Measurements from ENCODE around the gene TNPO2.
"Not testable (repeated sequence)": the region's sequence is repeated elsewhere in the genome, so short reads cannot be mapped to it uniquely, and the experiment has no call there.

TNPO2 gene

DNA sequence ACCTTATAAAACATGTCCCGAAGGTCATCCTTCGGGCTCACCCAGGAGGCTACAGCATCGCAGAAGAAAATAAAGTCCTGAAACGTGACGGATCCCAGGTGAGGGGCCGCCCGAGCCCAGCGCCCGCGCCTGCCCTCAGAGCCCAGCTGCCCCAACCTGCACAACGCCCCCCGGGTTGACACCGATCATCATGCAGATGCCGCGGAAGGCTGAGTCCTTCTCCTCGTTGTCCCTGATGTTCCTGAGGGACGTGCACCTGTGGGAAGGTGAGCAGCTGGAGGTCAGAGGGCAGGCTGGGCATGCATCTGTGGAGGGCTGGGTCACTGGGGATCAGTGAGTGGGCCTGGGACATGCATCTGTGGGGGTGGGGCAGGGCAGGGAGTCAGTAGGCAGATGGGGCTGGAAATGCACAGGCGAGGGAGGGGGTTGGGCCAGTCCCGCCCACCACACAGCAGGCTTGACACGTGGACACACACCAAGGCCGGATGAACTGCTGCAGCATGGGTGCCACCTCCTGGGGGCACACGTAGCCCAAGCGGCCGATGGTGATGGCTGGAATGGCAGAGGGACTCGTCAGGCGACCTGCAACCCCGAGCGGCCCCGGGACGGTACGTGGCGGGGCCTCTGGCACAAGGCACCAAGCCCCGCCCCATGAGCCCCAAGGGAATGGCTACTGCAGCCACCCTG lies 22.0 kb downstream of the TNPO2 start:
- H3K9ac ChIP-seq (ENCODE audit: low read length) = no peak overlapping the region

DNA sequence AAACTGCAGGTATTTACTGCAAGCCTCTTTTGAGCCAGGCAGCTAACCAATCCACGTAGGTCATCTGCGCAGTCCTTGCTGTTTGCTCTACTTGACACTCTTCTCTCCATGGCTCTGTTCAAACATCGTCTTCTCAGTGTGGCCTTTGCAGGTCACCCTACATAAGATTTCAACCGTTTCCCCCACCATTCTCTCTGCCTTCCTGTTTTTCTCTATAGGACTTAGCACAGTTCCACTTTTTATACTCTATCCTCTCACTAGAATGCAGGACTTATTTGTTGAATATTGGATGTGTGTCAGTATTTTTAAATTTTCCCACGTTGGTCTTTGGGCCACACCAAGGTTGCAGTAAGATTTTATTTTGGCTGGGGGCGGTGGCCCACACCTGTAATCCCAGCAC lies 25.6 kb downstream of the TNPO2 start:
- H3K4me1 ChIP-seq (ENCODE audit: control insufficient read depth, insufficient read depth, low read length) = peaks cover 16% of the 10 kb centered on the region
- peaks cover 45% of the 10 kb centered on the region for H3K36me3 ChIP-seq (ENCODE audit: control insufficient read depth, insufficient read depth, low read length, severe bottlenecking)
- no peaks in the 10 kb centered on the region for H3K27me3 ChIP-seq (replicated peaks; ENCODE audit: control insufficient read depth, insufficient read depth, low read length)
- no peaks in the 10 kb centered on the region for H3K9me3 ChIP-seq (ENCODE audit: control insufficient read depth, low read length)
- no peak overlapping the region for H3K4me3 ChIP-seq (ENCODE audit: low read length)
- no peak for DNase-seq (ENCODE audit: low read depth)
- H3K9ac ChIP-seq (ENCODE audit: low read length) = no peak overlapping the region

More for the DNA sequence above, 22.0 kb downstream of the TNPO2 start:
- DNase-seq (ENCODE audit: low read depth) = no peak
- H3K4me3 ChIP-seq (ENCODE audit: low read length) = no peak overlapping the region
- H3K9me3 ChIP-seq (ENCODE audit: control insufficient read depth, low read length) = no peaks in the 10 kb centered on the region
- no peaks in the 10 kb centered on the region for H3K27me3 ChIP-seq (replicated peaks; ENCODE audit: control insufficient read depth, insufficient read depth, low read length)
- H3K4me1 ChIP-seq (ENCODE audit: control insufficient read depth, insufficient read depth, low read length) = peaks cover 5% of the 10 kb centered on the region
- peaks cover 81% of the 10 kb centered on the region for H3K36me3 ChIP-seq (ENCODE audit: control insufficient read depth, insufficient read depth, low read length, severe bottlenecking)

DNA sequence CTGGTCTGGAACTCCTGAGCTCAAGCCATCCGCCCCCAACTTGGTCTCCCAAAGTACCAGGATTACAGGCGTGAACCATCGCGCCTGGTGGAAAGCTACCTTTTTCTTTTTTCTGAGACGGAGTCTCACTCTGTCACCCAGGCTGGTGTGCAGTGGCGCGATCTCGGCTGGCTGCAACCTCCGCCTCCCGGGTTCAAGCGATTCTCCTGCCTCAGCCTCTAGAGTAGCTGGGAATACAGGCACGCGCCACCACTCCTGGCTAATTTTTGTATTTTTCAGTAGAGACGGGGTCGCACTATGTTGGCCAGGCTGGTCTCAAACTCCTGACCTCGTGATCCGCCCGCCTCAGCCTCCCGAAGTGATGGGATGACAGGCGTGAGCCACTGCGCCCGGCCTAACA lies 26.3 kb downstream of the TNPO2 start:
- H3K9me3 ChIP-seq (ENCODE audit: control insufficient read depth, low read length); DNase-seq (ENCODE audit: low read depth); H3K9ac ChIP-seq (ENCODE audit: low read length); H3K27me3 ChIP-seq (replicated peaks; ENCODE audit: control insufficient read depth, insufficient read depth, low read length): not testable (repeated sequence)
- H3K4me3 ChIP-seq (ENCODE audit: low read length) = peak overlapping the region; percentile 96
- peaks cover 16% of the 10 kb centered on the region for H3K4me1 ChIP-seq (ENCODE audit: control insufficient read depth, insufficient read depth, low read length)
- peaks cover 38% of the 10 kb centered on the region for H3K36me3 ChIP-seq (ENCODE audit: control insufficient read depth, insufficient read depth, low read length, severe bottlenecking)

DNA sequence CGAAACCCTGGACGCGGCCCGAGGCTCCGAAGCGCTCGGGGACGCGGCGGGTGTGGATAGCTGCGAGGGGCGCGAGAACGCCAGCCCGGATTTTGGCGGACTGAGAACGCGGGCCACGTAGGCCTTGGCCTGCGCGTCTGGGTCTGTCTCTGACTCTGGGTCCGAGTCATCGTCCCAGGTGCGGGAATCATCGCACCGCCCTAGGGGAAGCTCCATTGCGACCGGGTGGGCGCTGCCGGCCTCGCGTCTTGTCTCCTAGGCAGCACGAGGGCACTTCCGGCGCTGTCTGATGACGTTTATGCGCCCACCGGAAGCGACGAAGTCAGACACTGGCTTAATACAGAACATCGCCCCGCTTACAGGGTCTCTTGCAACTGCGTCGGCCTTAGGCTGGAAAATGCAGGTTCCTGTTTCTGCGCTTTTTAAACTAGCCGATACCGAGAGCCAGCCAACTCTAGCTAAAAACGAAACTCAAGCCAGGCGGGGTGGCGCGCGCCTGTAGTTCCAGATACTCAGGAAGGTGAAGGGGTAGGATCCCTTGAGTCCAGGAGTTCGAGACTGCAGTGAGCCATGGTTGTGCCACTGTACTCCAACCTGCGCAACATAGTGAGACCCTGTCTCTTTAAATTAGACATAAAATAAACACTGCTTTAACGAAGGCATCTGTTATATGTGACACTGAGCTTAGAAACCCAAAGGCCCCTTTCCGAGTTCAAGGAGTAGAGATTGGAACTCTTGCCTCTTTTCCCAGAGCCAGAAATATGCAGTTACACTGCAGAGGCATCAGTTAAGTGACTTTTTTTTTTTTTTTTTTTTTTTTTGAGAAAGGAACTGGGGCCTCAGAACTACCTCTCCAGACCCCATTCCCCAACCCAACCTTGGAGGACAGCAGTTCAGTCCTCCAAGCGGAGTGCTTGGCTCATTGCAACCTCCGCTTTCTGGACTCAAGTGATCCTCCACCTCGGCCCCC lies 27.1 kb downstream of the TNPO2 start, which contains the start of gene FBXW9:
TSS of gene FBXW9 (minus strand) at position 266 of the 970 bp plus-strand sequence. CDS start at position 216, 50 bp downstream.
- H3K9ac ChIP-seq (ENCODE audit: low read length) = peak within 1 kb of the TSS; percentile 96
- peaks cover 31% of the 10 kb centered on the region for H3K36me3 ChIP-seq (ENCODE audit: control insufficient read depth, insufficient read depth, low read length, severe bottlenecking)
- peaks cover 16% of the 10 kb centered on the region for H3K4me1 ChIP-seq (ENCODE audit: control insufficient read depth, insufficient read depth, low read length)
- DNase-seq (ENCODE audit: low read depth) = peak; percentile 96
- H3K27me3 ChIP-seq (replicated peaks; ENCODE audit: control insufficient read depth, insufficient read depth, low read length) = no peaks in the 10 kb centered on the region
- H3K9me3 ChIP-seq (ENCODE audit: control insufficient read depth, low read length) = no peaks in the 10 kb centered on the region
- peak within 1 kb of the TSS; percentile 96 for H3K4me3 ChIP-seq (ENCODE audit: low read length)

DNA sequence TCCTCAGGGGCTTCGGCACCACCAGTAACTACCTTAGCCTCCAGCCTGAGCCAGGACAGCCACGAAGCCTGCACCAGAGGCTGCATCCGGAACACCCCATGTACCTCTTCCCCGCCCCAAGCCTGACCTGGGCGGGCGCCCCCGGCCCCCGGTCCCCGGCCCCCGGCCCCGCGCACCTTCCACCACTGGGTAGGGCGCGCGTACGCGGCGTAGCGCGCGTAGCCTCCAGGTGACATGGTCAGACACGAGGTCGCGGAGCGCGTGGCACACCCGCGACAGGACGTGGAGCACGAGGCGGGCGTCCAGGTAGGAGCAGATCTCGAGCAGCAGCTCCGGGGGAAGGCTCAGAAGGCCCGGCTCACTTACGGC lies 27.8 kb downstream of the TNPO2 start:
- Histone ChIP-seq H3K27me3 (replicated peaks; ENCODE audit: control insufficient read depth, insufficient read depth, low read length) (no peaks in the 10 kb centered on the region), H3K9ac (ENCODE audit: low read length) (peak overlapping the region; percentile 96), H3K4me3 (ENCODE audit: low read length) (peak overlapping the region; percentile 96), H3K9me3 (ENCODE audit: control insufficient read depth, low read length) (no peaks in the 10 kb centered on the region), H3K36me3 (ENCODE audit: control insufficient read depth, insufficient read depth, low read length, severe bottlenecking) (peaks cover 24% of the 10 kb centered on the region), H3K4me1 (ENCODE audit: control insufficient read depth, insufficient read depth, low read length) (peaks cover 16% of the 10 kb centered on the region)
- DNase-seq (ENCODE audit: low read depth) = no peak

DNA sequence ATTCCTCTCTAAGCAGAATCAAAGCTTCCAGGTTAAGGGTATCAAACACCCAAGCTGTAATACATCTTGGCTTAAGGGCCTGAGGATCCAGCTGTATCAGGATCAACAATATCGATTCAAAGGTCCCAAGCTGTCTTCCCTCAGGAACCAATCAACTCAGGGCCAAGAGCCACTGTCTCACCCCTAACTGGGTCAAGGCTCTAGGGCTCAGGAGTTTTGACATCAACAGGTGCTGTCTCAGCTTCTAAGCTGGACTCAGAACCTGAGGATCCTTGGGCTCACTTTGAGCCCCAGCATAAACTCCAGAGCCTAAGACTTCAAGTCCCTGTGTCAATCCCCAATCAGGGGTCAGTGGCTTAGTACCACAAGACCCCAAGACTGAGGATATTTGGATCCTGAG lies 28.2 kb downstream of the TNPO2 start:
- H3K4me3 ChIP-seq (ENCODE audit: low read length) = peak overlapping the region; percentile 96
- H3K36me3 ChIP-seq (ENCODE audit: control insufficient read depth, insufficient read depth, low read length, severe bottlenecking) = peaks cover 19% of the 10 kb centered on the region

DNA sequence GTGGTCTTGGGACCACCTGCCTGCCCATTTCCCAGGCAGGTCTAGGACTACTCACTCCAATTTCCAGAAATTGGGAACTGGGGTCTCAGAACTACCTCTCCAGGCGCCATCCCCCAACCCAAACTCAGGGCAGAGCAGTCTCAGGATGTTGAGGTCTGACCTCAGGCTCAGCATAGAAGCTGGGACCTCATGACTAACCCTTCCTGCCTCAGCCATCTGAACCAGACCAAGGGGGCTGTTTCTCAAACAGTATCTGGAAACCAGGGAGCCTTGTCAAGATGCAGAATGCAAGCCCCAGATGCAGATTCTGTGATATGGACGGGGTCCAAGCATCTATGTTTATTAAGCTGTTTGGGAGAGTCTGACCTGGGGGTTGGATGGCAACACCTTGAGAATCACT lies 28.6 kb downstream of the TNPO2 start:
- no peak for DNase-seq (ENCODE audit: low read depth)
- peak overlapping the region; percentile 96 for H3K4me3 ChIP-seq (ENCODE audit: low read length)

More for the DNA sequence above, 28.2 kb downstream of the TNPO2 start:
- peak overlapping the region; percentile 41 for H3K9ac ChIP-seq (ENCODE audit: low read length)
- H3K9me3 ChIP-seq (ENCODE audit: control insufficient read depth, low read length) = no peaks in the 10 kb centered on the region
- no peaks in the 10 kb centered on the region for H3K27me3 ChIP-seq (replicated peaks; ENCODE audit: control insufficient read depth, insufficient read depth, low read length)
- peaks cover 16% of the 10 kb centered on the region for H3K4me1 ChIP-seq (ENCODE audit: control insufficient read depth, insufficient read depth, low read length)
- no peak for DNase-seq (ENCODE audit: low read depth)

DNA sequence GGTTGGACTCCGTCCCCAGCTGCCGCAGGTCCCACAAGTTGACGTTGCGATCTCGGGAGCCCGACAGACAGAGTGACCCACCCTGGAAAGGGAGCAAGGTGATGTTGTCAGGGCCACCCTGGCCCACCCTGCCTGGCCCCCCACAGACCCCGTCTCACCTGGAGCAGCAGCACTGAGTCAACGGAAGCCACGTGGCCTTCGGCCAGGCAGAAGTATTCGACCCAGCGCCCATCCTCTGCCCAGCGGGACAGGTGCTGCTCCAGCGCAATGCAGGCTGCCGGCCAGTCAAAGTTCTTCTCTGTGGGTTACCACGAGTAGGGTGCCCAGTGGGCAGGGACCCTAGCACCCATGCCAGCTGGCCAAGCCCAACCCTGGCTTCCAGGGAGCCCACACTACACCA lies 29.1 kb downstream of the TNPO2 start:
- peaks cover 13% of the 10 kb centered on the region for H3K36me3 ChIP-seq (ENCODE audit: control insufficient read depth, insufficient read depth, low read length, severe bottlenecking)
- DNase-seq (ENCODE audit: low read depth) = no peak
- H3K9ac ChIP-seq (ENCODE audit: low read length) = no peak overlapping the region
- H3K27me3 ChIP-seq (replicated peaks; ENCODE audit: control insufficient read depth, insufficient read depth, low read length) = no peaks in the 10 kb centered on the region
- peaks cover 16% of the 10 kb centered on the region for H3K4me1 ChIP-seq (ENCODE audit: control insufficient read depth, insufficient read depth, low read length)
- no peaks in the 10 kb centered on the region for H3K9me3 ChIP-seq (ENCODE audit: control insufficient read depth, low read length)
- no peak overlapping the region for H3K4me3 ChIP-seq (ENCODE audit: low read length)

More for the DNA sequence above, 28.6 kb downstream of the TNPO2 start:
- Histone ChIP-seq H3K36me3 (ENCODE audit: control insufficient read depth, insufficient read depth, low read length, severe bottlenecking) (peaks cover 18% of the 10 kb centered on the region), H3K9me3 (ENCODE audit: control insufficient read depth, low read length) (no peaks in the 10 kb centered on the region), H3K27me3 (replicated peaks; ENCODE audit: control insufficient read depth, insufficient read depth, low read length) (no peaks in the 10 kb centered on the region), H3K4me1 (ENCODE audit: control insufficient read depth, insufficient read depth, low read length) (peaks cover 16% of the 10 kb centered on the region), H3K9ac (ENCODE audit: low read length) (no peak overlapping the region)

DNA sequence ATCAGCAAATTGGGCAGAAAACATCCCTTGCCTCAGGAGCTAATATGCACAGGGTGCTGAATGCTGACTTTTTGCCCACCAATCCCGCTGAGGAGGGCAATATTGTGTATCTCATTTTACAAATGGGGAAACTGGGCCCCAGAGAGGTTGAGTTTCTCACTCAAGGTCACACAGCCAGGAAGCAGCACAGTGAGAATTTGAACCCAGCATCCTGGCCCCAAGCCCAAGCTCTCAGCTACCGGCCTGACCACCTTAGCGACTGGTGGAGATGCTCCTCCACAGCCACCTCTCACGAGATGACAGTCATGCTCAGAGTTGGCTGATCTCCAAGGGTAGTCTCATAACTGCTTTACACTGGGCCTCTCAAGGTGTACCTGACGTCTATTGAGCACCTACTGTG lies 30.8 kb downstream of the TNPO2 start:
- H3K4me1 ChIP-seq (ENCODE audit: control insufficient read depth, insufficient read depth, low read length) = peaks cover 16% of the 10 kb centered on the region

DNA sequence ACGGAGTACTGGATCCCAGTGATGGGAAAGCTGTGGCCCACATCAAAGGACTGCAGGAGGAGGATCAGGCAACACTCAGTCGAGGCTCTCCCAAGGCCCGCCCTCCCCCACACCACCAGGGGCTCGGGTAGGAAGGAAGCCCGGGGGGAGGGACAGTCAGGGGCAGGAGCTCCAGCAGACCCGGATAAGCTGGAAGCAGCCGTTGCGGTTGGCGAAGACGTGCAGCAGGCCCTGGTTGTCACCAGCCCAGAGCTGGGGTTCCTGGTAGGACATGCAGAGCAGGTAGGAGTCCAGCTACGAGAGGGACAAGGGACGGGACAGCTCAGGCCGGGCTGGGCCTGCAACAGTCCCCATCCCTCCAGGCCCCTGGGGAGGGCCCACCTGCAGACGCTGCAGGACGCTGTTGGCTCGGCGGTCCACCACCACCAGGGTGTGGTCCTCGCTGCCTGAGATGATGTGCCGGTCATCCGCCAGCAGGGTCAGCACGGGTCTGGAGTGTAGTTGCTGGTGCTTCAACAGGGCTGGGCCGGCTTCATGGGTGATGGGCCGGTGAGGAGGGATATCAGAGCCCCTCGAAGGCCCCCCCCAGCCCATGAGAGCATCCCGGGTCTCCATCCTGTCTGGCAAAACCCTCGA lies 34.0 kb downstream of the TNPO2 start:
- H3K4me3 ChIP-seq (ENCODE audit: low read length) = no peak overlapping the region
- peaks cover 5% of the 10 kb centered on the region for H3K36me3 ChIP-seq (ENCODE audit: control insufficient read depth, insufficient read depth, low read length, severe bottlenecking)
- H3K9me3 ChIP-seq (ENCODE audit: control insufficient read depth, low read length) = no peaks in the 10 kb centered on the region
- no peak for DNase-seq (ENCODE audit: low read depth)
- H3K4me1 ChIP-seq (ENCODE audit: control insufficient read depth, insufficient read depth, low read length) = no peaks in the 10 kb centered on the region
- no peak overlapping the region for H3K9ac ChIP-seq (ENCODE audit: low read length)
- H3K27me3 ChIP-seq (replicated peaks; ENCODE audit: control insufficient read depth, insufficient read depth, low read length) = no peaks in the 10 kb centered on the region

More for the DNA sequence above, 30.8 kb downstream of the TNPO2 start:
- Histone ChIP-seq H3K9me3 (ENCODE audit: control insufficient read depth, low read length) (no peaks in the 10 kb centered on the region), H3K27me3 (replicated peaks; ENCODE audit: control insufficient read depth, insufficient read depth, low read length) (no peaks in the 10 kb centered on the region), H3K9ac (ENCODE audit: low read length) (no peak overlapping the region), H3K36me3 (ENCODE audit: control insufficient read depth, insufficient read depth, low read length, severe bottlenecking) (peaks cover 7% of the 10 kb centered on the region), H3K4me3 (ENCODE audit: low read length) (no peak overlapping the region)
- no peak for DNase-seq (ENCODE audit: low read depth)

DNA sequence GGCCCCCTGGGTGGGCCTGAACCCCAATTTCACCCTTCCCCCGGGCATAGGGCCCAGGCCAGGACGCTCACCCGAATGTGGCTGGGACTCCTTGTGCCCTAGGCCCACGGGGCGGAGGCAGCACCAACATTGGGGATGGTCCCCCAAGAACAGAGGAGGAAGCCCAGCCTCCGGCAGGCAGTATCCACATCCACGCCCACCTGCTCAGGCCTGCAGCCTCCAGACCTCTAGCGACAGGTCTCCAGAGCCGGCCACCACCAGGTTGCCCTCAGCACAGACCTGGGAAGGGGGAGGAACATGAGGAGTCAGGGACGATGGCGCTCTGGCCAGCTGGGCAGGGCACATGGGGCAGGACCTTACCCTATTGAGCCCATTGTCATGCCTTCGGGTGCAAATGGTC lies 34.7 kb downstream of the TNPO2 start:
- peaks cover 5% of the 10 kb centered on the region for H3K36me3 ChIP-seq (ENCODE audit: control insufficient read depth, insufficient read depth, low read length, severe bottlenecking)
- no peak overlapping the region for H3K9ac ChIP-seq (ENCODE audit: low read length)
- no peaks in the 10 kb centered on the region for H3K27me3 ChIP-seq (replicated peaks; ENCODE audit: control insufficient read depth, insufficient read depth, low read length)
- H3K9me3 ChIP-seq (ENCODE audit: control insufficient read depth, low read length) = no peaks in the 10 kb centered on the region
- no peak for DNase-seq (ENCODE audit: low read depth)
- H3K4me3 ChIP-seq (ENCODE audit: low read length) = no peak overlapping the region
- no peaks in the 10 kb centered on the region for H3K4me1 ChIP-seq (ENCODE audit: control insufficient read depth, insufficient read depth, low read length)

All from adipocyte (in vitro differentiated cells).